Neural progenitor cell (in vitro differentiated cells): ENCODE measurements around the gene TMEM52. TPM values are rescaled to one million over a fixed set of nuclear protein-coding genes. Genes with fewer than 3 reads are reported as not detected.
A peak's percentile ranks its signal among the peaks of the same experiment; 100 is the strongest.

Experiments
- DNase-seq: peaks from one replicate; pipeline ENCODE4 v3.0.0-alpha.2; 2016; ENCODE audit warnings: low spot score
- H2AFZ ChIP-seq: fragments of 200-600 bp; sonication (generic); replicated peaks from 2 replicates; pipeline ENCODE4 v1.6.1; 2016; ENCODE audit warnings: antibody characterized with exemption
- H3F3A ChIP-seq: fragments of 200-600 bp; sonication (generic); 2 replicates; pipeline ENCODE4 v1.6.1; 2016; ENCODE audit warnings: antibody characterized with exemption, low read depth
- H3K27ac ChIP-seq: fragments of 200-600 bp; sonication (generic); 2 replicates; pipeline ENCODE4 v1.5.1; 2016; ENCODE audit warnings: mild to moderate bottlenecking
- H3K27me3 ChIP-seq: fragments of 200-600 bp; sonication (generic); 2 replicates; pipeline ENCODE4 v1.6.1; 2016; ENCODE audit warnings: mild to moderate bottlenecking, moderate library complexity
- H3K36me3 ChIP-seq: fragments of 200-600 bp; sonication (generic); 2 replicates; pipeline ENCODE4 v1.5.1; 2016
- H3K4me1 ChIP-seq: fragments of 200-600 bp; sonication (generic); 2 replicates; pipeline ENCODE4 v1.6.1; 2016; ENCODE audit warnings: mixed run types
- H3K4me2 ChIP-seq: fragments of 200-600 bp; sonication (generic); 2 replicates; pipeline ENCODE4 v1.6.1; 2016
- H3K4me3 ChIP-seq: fragments of 200-600 bp; sonication (generic); 2 replicates; pipeline ENCODE4 v1.5.1; 2016
- H3K79me2 ChIP-seq: fragments of 200-600 bp; sonication (generic); 2 replicates; pipeline ENCODE4 v1.6.1; 2016; ENCODE audit warnings: low read depth
- H3K9ac ChIP-seq: fragments of 200-600 bp; sonication (generic); 2 replicates; pipeline ENCODE4 v1.6.1; 2016
- H3K9me3 ChIP-seq: fragments of 200-600 bp; sonication (generic); 2 replicates; pipeline ENCODE4 v1.5.1; 2016; ENCODE audit warnings: low read depth
- H4K20me1 ChIP-seq: fragments of 200-600 bp; sonication (generic); 2 replicates; pipeline ENCODE4 v1.6.1; 2016; ENCODE audit warnings: low read depth
- H3K27ac Mint-ChIP-seq: 3 replicates; pipeline ENCODE4 v1.8.0; 2021; ENCODE audit warnings: mixed read lengths
- H3K27me3 Mint-ChIP-seq: 2 replicates; pipeline ENCODE4 v1.8.0; 2022; ENCODE audit warnings: low read depth, mild to moderate bottlenecking, inconsistent platforms, moderate library complexity, mixed read lengths; ENCODE audit not compliant: insufficient read depth
- H3K36me3 Mint-ChIP-seq: 3 replicates; pipeline ENCODE4 v1.8.0; 2021; ENCODE audit warnings: mixed read lengths
- H3K4me1 Mint-ChIP-seq: 3 replicates; pipeline ENCODE4 v1.8.0; 2021; ENCODE audit warnings: mixed read lengths
- H3K4me3 Mint-ChIP-seq: 3 replicates; pipeline ENCODE4 v1.8.0; 2021; ENCODE audit warnings: mild to moderate bottlenecking, moderate library complexity, mixed read lengths
- H3K9me3 Mint-ChIP-seq: 3 replicates; pipeline ENCODE4 v1.8.0; 2020; ENCODE audit warnings: mixed read lengths
- EZH2 ChIP-seq: fragments of 200-600 bp; sonication (generic); IDR thresholded peaks from 2 replicates; pipeline ENCODE4 v1.6.1; 2017; ENCODE audit warnings: antibody characterized with exemption, mild to moderate bottlenecking, moderate library complexity
- EZH2phosphoT487 ChIP-seq: fragments of 200-600 bp; sonication (generic); IDR thresholded peaks from 2 replicates; pipeline ENCODE4 v1.6.1; 2017; ENCODE audit warnings: antibody characterized with exemption
- total RNA-seq: library from RNA; depleted of rRNA; stranded (reverse); fragments of >200 nt; gene quantifications from 2 replicates; pipeline ENCODE4 v1.2.3, GENCODE V29; 2015; ENCODE audit warnings: low replicate concordance
- TF ChIP-seq, protein P1 (sequence below): fragments of 200-600 bp; sonication (generic); IDR thresholded peaks from 2 replicates; pipeline ENCODE4 v1.5.1; 2017; ENCODE audit warnings: antibody characterized with exemption, mild to moderate bottlenecking

TMEM52 gene
- total RNA-seq, 1 donor from 2014 or later = 2.9 TPM

GRCh38 chr1:1945782-1946393, 26.8 kb upstream of the TMEM52 start:
- Mint-ChIP-seq H3K4me1 (peaks cover 14% of the 10 kb centered on the region), H3K27ac (peak overlapping the region; percentile 57), H3K9me3 (no peaks in the 10 kb centered on the region), H3K4me3 (no peak overlapping the region), H3K27me3 (peaks cover 15% of the 10 kb centered on the region), H3K36me3 (no peaks in the 10 kb centered on the region)
- Histone ChIP-seq H3K79me2 (no peaks in the 10 kb centered on the region), H3K36me3 (no peaks in the 10 kb centered on the region), H3F3A (no peaks in the 10 kb centered on the region), H3K4me3 (no peak overlapping the region), H4K20me1 (no peaks in the 10 kb centered on the region), H3K4me1 (no peaks in the 10 kb centered on the region), H3K27me3 (peaks cover 4% of the 10 kb centered on the region), H3K27ac (no peak overlapping the region), H3K9me3 (no peaks in the 10 kb centered on the region), H3K4me2 (no peak overlapping the region), H2AFZ (no peak overlapping the region), H3K9ac (no peak overlapping the region)
- TF ChIP-seq EZH2 = no peak
- TF ChIP-seq EZH2phosphoT487 = no peak
- TF ChIP-seq, protein P1, sequence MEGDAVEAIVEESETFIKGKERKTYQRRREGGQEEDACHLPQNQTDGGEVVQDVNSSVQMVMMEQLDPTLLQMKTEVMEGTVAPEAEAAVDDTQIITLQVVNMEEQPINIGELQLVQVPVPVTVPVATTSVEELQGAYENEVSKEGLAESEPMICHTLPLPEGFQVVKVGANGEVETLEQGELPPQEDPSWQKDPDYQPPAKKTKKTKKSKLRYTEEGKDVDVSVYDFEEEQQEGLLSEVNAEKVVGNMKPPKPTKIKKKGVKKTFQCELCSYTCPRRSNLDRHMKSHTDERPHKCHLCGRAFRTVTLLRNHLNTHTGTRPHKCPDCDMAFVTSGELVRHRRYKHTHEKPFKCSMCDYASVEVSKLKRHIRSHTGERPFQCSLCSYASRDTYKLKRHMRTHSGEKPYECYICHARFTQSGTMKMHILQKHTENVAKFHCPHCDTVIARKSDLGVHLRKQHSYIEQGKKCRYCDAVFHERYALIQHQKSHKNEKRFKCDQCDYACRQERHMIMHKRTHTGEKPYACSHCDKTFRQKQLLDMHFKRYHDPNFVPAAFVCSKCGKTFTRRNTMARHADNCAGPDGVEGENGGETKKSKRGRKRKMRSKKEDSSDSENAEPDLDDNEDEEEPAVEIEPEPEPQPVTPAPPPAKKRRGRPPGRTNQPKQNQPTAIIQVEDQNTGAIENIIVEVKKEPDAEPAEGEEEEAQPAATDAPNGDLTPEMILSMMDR = no peak
- DNase-seq = no peak

DNA sequence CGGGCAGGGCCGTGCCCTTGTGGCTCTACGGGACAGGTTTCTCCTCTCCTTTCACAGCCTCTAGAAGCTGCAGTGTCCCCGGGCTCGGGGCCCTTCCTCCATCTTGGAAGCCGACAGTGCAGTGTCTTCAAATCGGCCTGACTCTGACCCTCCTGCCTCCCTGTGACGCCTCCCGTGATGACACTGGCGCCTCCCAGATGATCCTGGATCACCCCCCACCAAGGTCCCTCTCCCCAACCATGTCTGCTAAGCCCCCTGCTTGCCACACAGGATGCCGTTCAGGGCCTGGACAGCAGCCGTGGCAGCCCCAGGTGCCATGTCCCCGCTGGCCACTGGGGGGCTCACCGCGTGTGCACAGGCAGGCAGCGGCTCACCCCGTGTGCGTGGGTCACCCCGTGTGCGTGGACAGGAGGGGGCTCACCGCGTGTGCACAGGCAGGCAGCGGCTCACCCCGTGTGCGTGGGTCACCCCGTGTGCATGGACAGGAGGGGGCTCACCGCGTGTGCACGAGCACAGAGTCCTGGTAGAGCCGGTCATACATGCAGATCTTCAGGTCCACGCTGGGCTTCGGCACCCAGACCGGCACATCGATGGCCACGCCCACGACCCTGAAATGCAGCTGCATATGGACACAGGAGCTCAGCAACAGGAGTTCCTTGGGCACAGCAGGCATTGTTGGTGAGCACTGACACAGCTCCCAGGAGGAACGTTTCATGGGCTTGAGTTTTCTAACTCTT, 24.9 kb upstream of the TMEM52 start:
- no peak overlapping the region for H3K27ac ChIP-seq
- H3K27me3 ChIP-seq = peaks cover 4% of the 10 kb centered on the region
- Mint-ChIP-seq H3K27me3 (peaks cover 10% of the 10 kb centered on the region), H3K4me3 (peak overlapping the region; percentile 57), H3K4me1 (peaks cover 12% of the 10 kb centered on the region), H3K27ac (peak overlapping the region; percentile 81), H3K36me3 (no peaks in the 10 kb centered on the region), H3K9me3 (no peaks in the 10 kb centered on the region)
- peak overlapping the region; percentile 35 for H3K4me3 ChIP-seq
- no peaks in the 10 kb centered on the region for H3K4me1 ChIP-seq
- H3K9ac ChIP-seq = no peak overlapping the region
- TF ChIP-seq, protein P1 = peak; percentile 89
- no peak for TF ChIP-seq EZH2
- no peaks in the 10 kb centered on the region for H3F3A ChIP-seq
- peak; percentile 84 for DNase-seq
- H3K79me2 ChIP-seq = no peaks in the 10 kb centered on the region
- H3K36me3 ChIP-seq = no peaks in the 10 kb centered on the region
- no peaks in the 10 kb centered on the region for H3K9me3 ChIP-seq
- H4K20me1 ChIP-seq = no peaks in the 10 kb centered on the region
- H2AFZ ChIP-seq = peak overlapping the region; percentile 50
- peak overlapping the region; percentile 70 for H3K4me2 ChIP-seq

DNA sequence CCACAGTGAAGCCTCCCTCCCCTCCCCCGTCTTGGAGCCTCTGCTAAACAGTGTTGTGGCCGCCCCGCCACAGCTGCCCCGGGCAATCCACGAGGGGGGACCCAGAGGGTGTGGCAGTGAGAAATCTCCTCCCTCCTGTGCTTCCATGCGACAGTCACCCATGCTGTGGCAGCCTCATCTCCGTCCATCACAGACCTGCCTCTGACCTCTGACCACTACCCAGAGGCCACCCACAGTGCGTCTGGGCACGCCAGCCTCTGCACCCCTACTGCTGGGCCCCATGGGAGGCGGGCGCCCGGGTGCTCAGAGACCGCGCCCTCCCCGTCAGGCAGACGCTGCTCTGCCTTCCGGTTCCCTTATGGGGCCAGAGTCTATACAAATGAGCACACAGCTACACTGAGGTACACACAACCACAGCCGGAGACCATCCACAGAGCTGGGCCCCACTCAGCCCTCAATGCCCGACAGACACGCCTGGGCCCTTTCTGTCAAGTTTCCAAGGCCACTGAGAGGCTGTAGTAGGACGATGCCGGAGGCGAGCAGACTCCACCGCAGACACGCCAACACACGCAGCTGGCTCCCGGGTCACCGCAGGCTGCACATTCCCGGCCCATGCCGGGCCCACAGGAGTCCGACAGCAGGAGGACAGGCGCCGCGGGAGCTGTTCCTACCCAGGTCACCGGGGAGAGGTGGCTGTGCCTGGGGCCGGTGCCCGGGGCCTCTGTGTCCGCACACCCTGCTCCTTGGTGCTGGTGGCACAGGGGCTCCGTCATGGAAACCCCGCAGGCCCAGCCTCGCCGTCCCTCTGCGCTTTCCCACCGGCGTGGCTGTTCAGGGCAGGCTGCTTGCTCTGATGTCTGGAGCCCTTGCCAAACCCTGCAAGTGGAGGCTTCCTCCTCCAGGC, 23.9 kb upstream of the TMEM52 start:
- no peak overlapping the region for H3K4me3 ChIP-seq
- no peak for TF ChIP-seq EZH2
- TF ChIP-seq, protein P1 = no peak
- TF ChIP-seq EZH2phosphoT487 = no peak
- H3K4me1 ChIP-seq = no peaks in the 10 kb centered on the region
- no peaks in the 10 kb centered on the region for H3K9me3 Mint-ChIP-seq
- DNase-seq = no peak
- no peak overlapping the region for H2AFZ ChIP-seq
- H3K4me1 Mint-ChIP-seq = peaks cover 12% of the 10 kb centered on the region
- no peaks in the 10 kb centered on the region for H3K36me3 Mint-ChIP-seq
- peaks cover 4% of the 10 kb centered on the region for H3K27me3 ChIP-seq
- no peaks in the 10 kb centered on the region for H4K20me1 ChIP-seq
- H3K27ac Mint-ChIP-seq = no peak overlapping the region
- H3K9ac ChIP-seq = no peak overlapping the region
- H3K4me3 Mint-ChIP-seq = no peak overlapping the region
- no peak overlapping the region for H3K27ac ChIP-seq
- H3K79me2 ChIP-seq = no peaks in the 10 kb centered on the region
- no peak overlapping the region for H3K4me2 ChIP-seq
- no peaks in the 10 kb centered on the region for H3F3A ChIP-seq
- H3K9me3 ChIP-seq = no peaks in the 10 kb centered on the region
- H3K27me3 Mint-ChIP-seq = peaks cover 8% of the 10 kb centered on the region
- no peaks in the 10 kb centered on the region for H3K36me3 ChIP-seq
